IMR-90 (cell line): ENCODE data around the gene KDR.

Source experiments
- CEBPB ChIP-seq: IDR thresholded peaks from 2 replicates; pipeline ENCODE4 v1.6.1; 2012; ENCODE audit warnings: low read depth, low read length, improper control_type of control experiment
- MAZ ChIP-seq: IDR thresholded peaks from 2 replicates; pipeline ENCODE4 v1.6.1; 2012; ENCODE audit warnings: low read depth, mild to moderate bottlenecking, low read length, improper control_type of control experiment, moderate library complexity, borderline replicate concordance
- MXI1 ChIP-seq: IDR thresholded peaks from 2 replicates; pipeline ENCODE4 v1.6.1; 2012; ENCODE audit warnings: low read depth, mild to moderate bottlenecking, low read length, moderate library complexity, borderline replicate concordance
- POLR2A ChIP-seq: IDR thresholded peaks from 2 replicates; pipeline ENCODE4 v1.6.1; 2012; ENCODE audit warnings: mild to moderate bottlenecking, low read depth, low read length
- RAD21 ChIP-seq: IDR thresholded peaks from 2 replicates; pipeline ENCODE4 v1.6.1; 2012; ENCODE audit warnings: low read length, improper control_type of control experiment
- RCOR1 ChIP-seq: IDR thresholded peaks from 2 replicates; pipeline ENCODE4 v1.6.1; 2012; ENCODE audit warnings: mild to moderate bottlenecking, low read length, improper control_type of control experiment; ENCODE audit not compliant: insufficient replicate concordance
- SMC3 ChIP-seq: fragments of 150-350 bp; IDR thresholded peaks from 2 replicates; pipeline ENCODE4 v1.6.1; 2016; ENCODE audit warnings: low read depth, mild to moderate bottlenecking, antibody characterized with exemption, low read length, moderate library complexity
- TF ChIP-seq, protein P1 (sequence below): conservative IDR thresholded peaks from 2 replicates; pipeline ENCODE4 v1.5.1; 2012; ENCODE audit warnings: mild to moderate bottlenecking, low read depth, low read length, improper control_type of control experiment
- TF ChIP-seq, protein P2 (sequence below): fragments of 150-350 bp; IDR thresholded peaks from 2 replicates; pipeline ENCODE4 v1.6.1; 2017; ENCODE audit warnings: mild to moderate bottlenecking, antibody characterized with exemption, low read length, low read depth

- TF ChIP-seq, protein P1, sequence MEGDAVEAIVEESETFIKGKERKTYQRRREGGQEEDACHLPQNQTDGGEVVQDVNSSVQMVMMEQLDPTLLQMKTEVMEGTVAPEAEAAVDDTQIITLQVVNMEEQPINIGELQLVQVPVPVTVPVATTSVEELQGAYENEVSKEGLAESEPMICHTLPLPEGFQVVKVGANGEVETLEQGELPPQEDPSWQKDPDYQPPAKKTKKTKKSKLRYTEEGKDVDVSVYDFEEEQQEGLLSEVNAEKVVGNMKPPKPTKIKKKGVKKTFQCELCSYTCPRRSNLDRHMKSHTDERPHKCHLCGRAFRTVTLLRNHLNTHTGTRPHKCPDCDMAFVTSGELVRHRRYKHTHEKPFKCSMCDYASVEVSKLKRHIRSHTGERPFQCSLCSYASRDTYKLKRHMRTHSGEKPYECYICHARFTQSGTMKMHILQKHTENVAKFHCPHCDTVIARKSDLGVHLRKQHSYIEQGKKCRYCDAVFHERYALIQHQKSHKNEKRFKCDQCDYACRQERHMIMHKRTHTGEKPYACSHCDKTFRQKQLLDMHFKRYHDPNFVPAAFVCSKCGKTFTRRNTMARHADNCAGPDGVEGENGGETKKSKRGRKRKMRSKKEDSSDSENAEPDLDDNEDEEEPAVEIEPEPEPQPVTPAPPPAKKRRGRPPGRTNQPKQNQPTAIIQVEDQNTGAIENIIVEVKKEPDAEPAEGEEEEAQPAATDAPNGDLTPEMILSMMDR: no peak
- no peak for TF ChIP-seq RAD21
- no peak for TF ChIP-seq POLR2A
- TF ChIP-seq, protein P2, sequence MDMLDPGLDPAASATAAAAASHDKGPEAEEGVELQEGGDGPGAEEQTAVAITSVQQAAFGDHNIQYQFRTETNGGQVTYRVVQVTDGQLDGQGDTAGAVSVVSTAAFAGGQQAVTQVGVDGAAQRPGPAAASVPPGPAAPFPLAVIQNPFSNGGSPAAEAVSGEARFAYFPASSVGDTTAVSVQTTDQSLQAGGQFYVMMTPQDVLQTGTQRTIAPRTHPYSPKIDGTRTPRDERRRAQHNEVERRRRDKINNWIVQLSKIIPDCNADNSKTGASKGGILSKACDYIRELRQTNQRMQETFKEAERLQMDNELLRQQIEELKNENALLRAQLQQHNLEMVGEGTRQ: no peak
- no peak for TF ChIP-seq SMC3
- no peak for TF ChIP-seq MAZ
- TF ChIP-seq RCOR1: no peak
- TF ChIP-seq CEBPB: no peak
- TF ChIP-seq MXI1: no peak
Measured at GRCh38 chr4:55068522-55068921, 56.9 kb downstream of the KDR start.
